HG03342 (cell line): Measurements from ENCODE around the gene PADI2.

ENCODE experiments used
- ATAC-seq: cut with Tn5 transposase; IDR thresholded peaks from one replicate; pipeline ENCODE4 v1.9.1; 2021; ENCODE audit warnings: mild to moderate bottlenecking, moderate library complexity; ENCODE audit not compliant: unreplicated experiment

The PADI2 gene

GRCh38 chr1:17116643-17117042 lies 2.6 kb downstream of the PADI2 start:
- ATAC-seq: no peak

GRCh38 chr1:17113963-17114362 lies 5.3 kb downstream of the PADI2 start:
- no peak for ATAC-seq

- ATAC-seq: no peak
These were observed 6.6 kb downstream of the PADI2 start for GRCh38 chr1:17112496-17113236.

- no peak for ATAC-seq
These were observed 7.2 kb downstream of the PADI2 start for GRCh38 chr1:17112076-17112475.

GRCh38 chr1:17110555-17110926 lies 8.7 kb downstream of the PADI2 start:
- no peak for ATAC-seq

DNA sequence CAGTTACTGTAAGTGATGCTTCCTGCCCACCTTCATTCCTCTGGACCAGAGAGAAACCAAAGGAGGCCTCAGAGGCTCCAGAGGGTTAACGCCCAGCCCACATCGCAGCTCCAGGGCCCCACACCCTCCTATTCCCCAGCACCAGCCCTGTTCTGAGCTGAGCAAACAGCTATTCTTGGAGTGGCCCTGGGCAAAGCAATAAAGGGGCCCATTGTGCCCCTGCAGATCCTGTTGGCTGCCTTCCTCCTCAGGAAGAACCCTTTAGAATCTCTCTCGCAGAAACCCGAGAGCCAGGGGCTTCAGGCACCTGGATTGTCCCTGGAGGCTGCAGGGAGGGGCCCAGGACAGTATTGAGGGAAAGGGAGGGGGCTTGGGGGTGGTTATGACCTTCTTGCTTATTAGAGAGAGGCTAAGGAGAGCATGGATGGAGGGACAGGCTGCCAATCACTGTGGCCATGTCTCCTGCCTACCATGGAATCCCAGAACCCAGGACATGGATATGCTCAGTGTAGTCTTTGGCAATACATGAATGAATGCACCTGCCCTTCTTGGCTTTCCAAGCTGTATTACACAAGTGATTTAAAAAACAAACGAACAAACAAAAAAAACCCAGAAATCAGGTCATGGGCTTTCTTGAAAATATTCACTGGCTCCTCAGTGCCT lies 9.2 kb downstream of the PADI2 start:
- no peak for ATAC-seq

GRCh38 chr1:17108786-17109185 lies 10.5 kb downstream of the PADI2 start:
- ATAC-seq: no peak

DNA sequence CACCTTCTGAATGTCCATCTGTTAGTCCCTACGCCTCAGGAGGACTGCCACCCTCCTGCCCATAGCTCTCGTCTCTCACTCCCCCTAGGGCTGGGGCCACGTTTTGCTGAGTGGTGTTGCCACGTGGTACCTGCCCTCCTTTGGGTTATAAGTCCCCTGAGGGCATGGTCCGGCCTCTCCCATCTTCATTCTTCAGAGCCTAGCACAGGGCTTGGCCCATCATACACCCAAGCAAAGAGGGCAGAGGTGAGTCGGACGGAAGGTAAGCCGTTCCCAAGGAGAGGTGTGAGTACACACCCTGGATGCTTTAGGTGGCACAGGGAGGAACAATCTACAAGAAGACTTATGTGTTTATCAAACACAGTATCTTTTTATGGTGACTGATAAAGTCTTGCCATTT lies 10.9 kb downstream of the PADI2 start:
- no peak for ATAC-seq

- no peak for ATAC-seq
These were observed 14.5 kb downstream of the PADI2 start for GRCh38 chr1:17104782-17105181.

GRCh38 chr1:17102232-17102631 lies 17.0 kb downstream of the PADI2 start:
- no peak for ATAC-seq

DNA sequence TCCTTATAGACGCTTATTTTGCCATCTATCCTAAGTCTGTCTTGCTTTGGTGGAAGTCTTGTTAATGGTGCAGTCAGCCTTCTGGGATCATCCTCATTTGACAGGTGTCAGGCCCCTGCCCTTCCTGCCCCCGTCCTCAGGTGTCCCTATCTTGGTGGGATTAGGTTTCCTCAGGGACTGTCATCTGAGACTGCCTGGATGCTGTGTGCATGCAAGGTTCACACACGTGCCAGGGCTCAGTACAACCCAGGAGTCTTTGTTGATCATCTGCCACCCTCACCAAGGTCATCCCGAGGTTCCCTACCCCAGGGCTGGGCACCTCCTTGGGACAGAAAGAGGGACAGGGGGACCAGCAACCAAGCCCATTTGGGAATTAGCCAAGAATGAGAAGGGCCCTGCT lies 18.0 kb downstream of the PADI2 start:
- ATAC-seq: no peak

GRCh38 chr1:17099616-17100340 lies 19.5 kb downstream of the PADI2 start:
- ATAC-seq: no peak

DNA sequence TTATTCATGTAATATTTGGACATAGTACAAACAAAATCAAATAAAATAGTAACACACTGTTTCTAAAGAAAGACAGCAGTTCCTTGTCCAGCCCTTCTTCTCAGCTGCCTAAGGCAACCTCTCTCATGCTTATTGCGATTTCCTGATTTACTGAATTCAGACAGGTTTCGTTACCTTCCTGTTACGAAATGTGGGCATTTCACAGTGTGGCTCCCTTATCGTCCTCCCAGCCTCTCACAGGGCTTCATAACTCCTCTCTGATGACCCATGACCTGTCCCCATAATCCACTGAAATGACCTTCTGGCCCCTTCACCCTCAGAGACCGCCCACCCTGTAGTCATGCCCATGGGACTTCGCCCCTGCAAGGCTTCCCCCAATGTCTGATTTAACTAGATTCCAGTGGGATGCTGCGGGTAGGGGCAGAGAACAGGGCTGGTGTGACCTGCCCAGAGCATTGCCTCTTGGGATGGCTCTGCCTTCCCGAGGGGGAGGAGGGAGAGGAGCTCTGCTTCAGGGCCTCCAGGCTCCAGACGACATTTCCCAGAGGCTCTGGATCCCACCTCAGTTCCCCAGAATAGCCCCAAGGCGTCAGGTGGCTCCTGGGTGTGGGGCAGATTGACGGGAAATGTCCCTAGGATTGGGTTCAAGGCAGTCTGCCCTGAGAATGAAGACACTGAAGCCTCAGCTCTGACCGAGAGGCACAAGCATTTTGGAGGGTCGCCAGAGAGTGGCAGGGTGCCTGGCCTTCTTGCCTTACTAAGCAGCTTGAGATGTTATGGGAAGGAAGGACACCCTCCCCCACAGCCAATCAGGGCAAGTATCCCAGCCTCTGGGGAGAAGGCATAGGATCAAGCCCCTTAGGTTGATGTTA lies 20.6 kb downstream of the PADI2 start:
- no peak for ATAC-seq

DNA sequence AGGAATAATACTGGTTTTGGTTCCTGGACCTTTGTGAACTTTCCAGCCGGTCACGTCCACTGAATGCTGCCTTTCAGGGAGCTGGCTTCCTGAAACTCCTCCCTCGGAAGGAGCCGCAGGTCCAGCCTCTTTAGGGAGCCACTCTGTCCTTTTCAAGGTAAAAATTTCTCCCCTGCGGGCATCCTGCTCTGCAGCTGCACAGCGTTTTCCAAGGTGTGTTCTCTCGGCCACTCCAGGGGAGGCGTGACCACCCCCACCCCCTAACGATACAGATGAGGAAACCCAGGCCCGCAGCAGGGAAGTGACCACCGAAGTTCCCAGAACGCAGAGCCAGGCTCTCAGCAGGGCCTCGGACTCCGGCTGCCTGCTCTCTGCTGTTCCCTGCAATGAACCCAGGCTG lies 21.5 kb downstream of the PADI2 start:
- no peak for ATAC-seq

DNA sequence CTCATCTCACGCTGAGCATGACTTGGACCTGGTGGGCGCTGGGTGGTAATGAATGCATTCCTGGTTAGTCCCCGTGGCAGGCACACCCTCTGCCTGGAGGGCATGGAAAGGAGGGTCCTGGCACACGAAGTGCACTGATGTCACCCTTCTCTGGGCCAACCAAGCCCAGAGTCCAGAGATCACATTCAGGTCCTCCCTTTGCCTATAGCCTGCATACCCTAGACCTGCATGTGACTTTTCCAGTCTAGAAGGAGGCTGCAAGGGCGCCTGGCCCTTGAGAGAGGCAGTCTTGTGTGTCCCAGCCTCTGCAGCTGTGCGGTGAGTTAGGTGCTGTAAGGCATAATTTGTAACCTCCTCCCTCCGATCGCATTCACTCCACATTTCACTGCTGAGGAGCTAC lies 22.1 kb downstream of the PADI2 start:
- no peak for ATAC-seq

DNA sequence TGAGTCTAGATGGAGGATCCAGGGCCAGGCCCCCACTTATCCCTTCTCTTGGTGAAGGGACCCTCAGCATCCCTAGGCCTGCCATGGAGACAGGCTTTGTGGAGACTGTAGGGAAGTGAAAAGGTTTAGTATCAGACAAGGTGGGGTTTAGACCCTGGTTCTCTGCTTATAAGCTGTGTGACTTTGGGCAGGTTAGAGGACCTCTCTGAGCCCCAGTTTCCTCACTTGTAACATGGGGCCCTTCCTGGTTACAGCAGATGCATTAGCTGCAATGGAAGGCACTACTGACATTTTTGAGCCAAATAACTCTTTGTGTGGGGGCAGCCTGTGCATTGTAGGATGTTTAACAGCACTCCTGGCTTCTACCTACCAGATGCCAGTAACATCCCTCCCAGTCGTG lies 22.7 kb downstream of the PADI2 start:
- no peak for ATAC-seq

DNA sequence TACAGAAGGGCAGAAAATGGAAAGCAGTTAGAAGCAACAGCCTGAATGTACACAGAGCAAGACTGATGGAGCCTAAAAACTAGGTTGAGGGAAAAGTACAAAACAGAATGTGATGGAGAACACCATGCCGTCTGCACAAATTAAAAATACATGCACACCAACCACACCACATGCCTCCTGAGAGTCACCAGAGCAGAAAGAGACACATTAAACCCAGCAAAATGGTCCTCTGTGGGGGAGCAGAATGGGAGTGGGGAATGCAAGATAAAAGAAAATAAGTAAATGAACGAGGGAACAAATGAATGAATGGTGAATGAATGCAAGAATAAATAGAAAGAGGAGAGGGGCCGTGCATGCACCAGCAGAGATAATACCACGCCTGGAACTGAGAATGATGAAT lies 24.1 kb downstream of the PADI2 start:
- ATAC-seq: no peak

DNA sequence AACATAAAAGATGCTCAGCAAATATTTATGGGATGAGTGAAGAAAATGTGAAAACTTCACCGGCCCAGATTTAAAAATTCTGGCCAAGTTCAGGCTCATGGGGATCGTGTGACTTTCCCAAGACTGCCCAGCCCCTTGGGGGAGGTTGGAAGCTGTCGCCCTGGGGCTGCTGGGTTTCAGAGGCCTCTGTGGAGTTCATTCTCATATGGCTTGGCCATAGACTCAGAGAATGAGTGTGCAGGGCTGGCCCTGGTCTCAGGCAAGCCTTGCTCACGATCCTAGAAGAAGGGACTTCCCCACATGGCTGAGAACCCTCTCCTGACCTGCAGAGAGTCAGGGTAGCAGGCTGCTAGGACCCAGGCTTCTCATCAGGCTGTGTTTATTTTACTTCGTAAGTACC lies 24.6 kb downstream of the PADI2 start:
- no peak for ATAC-seq

DNA sequence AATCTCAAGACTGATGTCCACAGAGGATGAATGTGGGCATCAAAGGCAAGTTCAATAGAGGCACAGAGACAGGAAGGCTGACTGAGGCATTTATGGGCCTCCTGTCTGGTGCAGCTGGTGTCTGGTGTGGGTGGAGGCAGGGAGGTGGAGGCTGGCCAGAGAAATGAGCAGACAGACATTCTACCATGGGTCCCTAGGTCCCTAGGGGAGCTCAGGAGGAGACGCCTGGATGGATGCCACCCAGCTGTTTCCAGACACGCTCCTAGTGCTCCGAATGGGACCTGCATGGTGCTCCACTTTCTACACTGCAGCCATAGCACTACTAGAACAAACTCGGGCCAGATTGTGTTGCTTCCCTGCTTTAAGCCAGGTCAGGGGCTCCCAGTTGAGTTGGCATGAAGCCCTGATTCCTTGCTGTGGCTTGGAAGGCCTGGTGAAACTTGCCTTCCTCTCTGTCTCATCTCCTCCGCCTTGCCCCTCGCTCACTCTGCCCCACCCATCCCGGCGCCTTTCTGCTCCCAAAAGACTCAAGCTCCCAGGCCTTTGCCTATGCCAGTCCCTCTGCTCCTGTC lies 25.3 kb downstream of the PADI2 start:
- ATAC-seq: no peak

GRCh38 chr1:17091252-17091651 lies 28.0 kb downstream of the PADI2 start:
- no peak for ATAC-seq

- no peak for ATAC-seq
These were observed 29.7 kb downstream of the PADI2 start for GRCh38 chr1:17089506-17089905.
